ENCODE measurements around the gene NNAT.

DNA sequence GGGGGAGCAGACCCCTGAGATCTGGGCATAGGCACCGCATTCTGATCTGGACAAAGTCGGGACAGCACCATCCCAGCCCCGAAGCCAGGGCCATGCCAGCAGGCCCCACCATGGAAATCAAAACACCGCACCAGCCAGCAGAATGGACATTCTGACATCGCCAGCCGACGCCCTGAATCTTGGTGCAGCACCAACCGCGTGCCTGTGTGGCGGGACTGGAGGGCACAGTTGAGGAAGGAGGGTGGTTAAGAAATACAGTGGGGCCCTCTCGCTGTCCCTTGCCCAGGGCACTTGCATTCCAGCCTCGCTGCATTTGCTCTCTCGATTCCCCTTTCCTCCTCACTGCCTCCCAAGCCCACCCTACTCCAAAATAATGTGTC lies 2.0 kb downstream of the NNAT start:
- TF ChIP-seq POLR2A (IDR thresholded peaks at IDR 0.05) (no peak), EP300 (IDR thresholded peaks at IDR 0.05) (no peak)
- TF ChIP-seq, protein P1, sequence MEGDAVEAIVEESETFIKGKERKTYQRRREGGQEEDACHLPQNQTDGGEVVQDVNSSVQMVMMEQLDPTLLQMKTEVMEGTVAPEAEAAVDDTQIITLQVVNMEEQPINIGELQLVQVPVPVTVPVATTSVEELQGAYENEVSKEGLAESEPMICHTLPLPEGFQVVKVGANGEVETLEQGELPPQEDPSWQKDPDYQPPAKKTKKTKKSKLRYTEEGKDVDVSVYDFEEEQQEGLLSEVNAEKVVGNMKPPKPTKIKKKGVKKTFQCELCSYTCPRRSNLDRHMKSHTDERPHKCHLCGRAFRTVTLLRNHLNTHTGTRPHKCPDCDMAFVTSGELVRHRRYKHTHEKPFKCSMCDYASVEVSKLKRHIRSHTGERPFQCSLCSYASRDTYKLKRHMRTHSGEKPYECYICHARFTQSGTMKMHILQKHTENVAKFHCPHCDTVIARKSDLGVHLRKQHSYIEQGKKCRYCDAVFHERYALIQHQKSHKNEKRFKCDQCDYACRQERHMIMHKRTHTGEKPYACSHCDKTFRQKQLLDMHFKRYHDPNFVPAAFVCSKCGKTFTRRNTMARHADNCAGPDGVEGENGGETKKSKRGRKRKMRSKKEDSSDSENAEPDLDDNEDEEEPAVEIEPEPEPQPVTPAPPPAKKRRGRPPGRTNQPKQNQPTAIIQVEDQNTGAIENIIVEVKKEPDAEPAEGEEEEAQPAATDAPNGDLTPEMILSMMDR (IDR thresholded peaks at IDR 0.05): no peak

All from sigmoid colon (tissue), 4 donors.